Common myeloid progenitor, CD34-positive (primary cell): ENCODE data around the gene SREBF2.

Source experiments
- CTCF ChIA-PET: fragments of 350-600 bp; sonication (Branson Sonifier 250); formaldehyde crosslinking; loops from one replicate; lab custom pipeline; 2021; ENCODE audit warnings: antibody characterized with exemption; lab: Charles Lee
- POLR2A ChIA-PET: fragments of 350-600 bp; sonication (Branson Sonifier 250); formaldehyde crosslinking; loops from one replicate; lab custom pipeline; 2021; ENCODE audit warnings: antibody characterized with exemption; lab: Charles Lee
- DNase-seq, 3 donors: peaks; one replicate each; pipeline versions ENCODE4 v3.0.0 to v3.0.0-alpha.2; 2013
- H3K27ac ChIP-seq, 2 experiments: 1 replicate in 1 of 2; 2 replicates in 1 of 2; pipeline ENCODE4 v1.7.0; 2013; ENCODE audit warnings: inconsistent platforms in 2 of 2, low read length in 2 of 2, mild to moderate bottlenecking in 2 of 2, low read depth in 1 of 2, moderate library complexity in 1 of 2; ENCODE audit not compliant: severe bottlenecking in 2 of 2, insufficient read depth in 1 of 2, poor library complexity in 1 of 2
- H3K27me3 ChIP-seq, 5 experiments: replicated peaks in 2 of 5; 1 replicate in 3 of 5; 2 replicates in 2 of 5; pipeline versions ENCODE4 v1.6.1 to v1.7.0; 2013; ENCODE audit warnings: low read length in 4 of 5, mild to moderate bottlenecking in 2 of 5, moderate library complexity in 2 of 5, inconsistent platforms in 1 of 5; ENCODE audit not compliant: insufficient read depth in 5 of 5, control insufficient read depth in 4 of 5
- H3K36me3 ChIP-seq, 4 experiments: 1 replicate in 2 of 4; 2 replicates in 2 of 4; pipeline versions ENCODE4 v1.6.1 to v1.7.0; 2013; ENCODE audit warnings: low read length in 3 of 4, control low read depth in 1 of 4, mild to moderate bottlenecking in 1 of 4; ENCODE audit not compliant: control insufficient read depth in 4 of 4, insufficient read depth in 4 of 4
- H3K4me1 ChIP-seq, 4 experiments: 1 replicate in 3 of 4; 2 replicates in 1 of 4; pipeline versions ENCODE4 v1.6.1 to v1.7.1; 2013; ENCODE audit warnings: low read length in 3 of 4, mild to moderate bottlenecking in 3 of 4, control low read depth in 1 of 4, inconsistent platforms in 1 of 4, moderate library complexity in 1 of 4; ENCODE audit not compliant: control insufficient read depth in 4 of 4, insufficient read depth in 4 of 4; ENCODE audit errors: control extremely low read depth in 1 of 4
- H3K4me3 ChIP-seq, 7 experiments: 1 replicate in 4 of 7; 2 replicates in 3 of 7; pipeline versions ENCODE4 v1.5.1 to v1.7.0; 2013; ENCODE audit warnings: mild to moderate bottlenecking in 7 of 7, low read length in 6 of 7, moderate library complexity in 6 of 7, inconsistent platforms in 2 of 7, low read depth in 2 of 7, control low read depth in 1 of 7; ENCODE audit not compliant: insufficient read depth in 4 of 7, control insufficient read depth in 1 of 7; ENCODE audit errors: extremely low read depth in 1 of 7
- H3K9me3 ChIP-seq, 5 experiments: 1 replicate in 4 of 5; 2 replicates in 1 of 5; pipeline versions ENCODE4 v1.6.1 to v1.7.1; 2013; ENCODE audit warnings: low read length in 4 of 5, mild to moderate bottlenecking in 2 of 5, inconsistent platforms in 1 of 5, low read depth in 1 of 5, moderate library complexity in 1 of 5; ENCODE audit not compliant: control insufficient read depth in 4 of 5, insufficient read depth in 2 of 5; ENCODE audit errors: control extremely low read depth in 1 of 5
- WGBS: methylation state at CpG from one replicate; pipeline ENCODE4 v1.1.5; 2013; ENCODE audit not compliant: insufficient coverage; 5-methylcytosine and 5-hydroxymethylcytosine counted together

The SREBF2 gene

DNA sequence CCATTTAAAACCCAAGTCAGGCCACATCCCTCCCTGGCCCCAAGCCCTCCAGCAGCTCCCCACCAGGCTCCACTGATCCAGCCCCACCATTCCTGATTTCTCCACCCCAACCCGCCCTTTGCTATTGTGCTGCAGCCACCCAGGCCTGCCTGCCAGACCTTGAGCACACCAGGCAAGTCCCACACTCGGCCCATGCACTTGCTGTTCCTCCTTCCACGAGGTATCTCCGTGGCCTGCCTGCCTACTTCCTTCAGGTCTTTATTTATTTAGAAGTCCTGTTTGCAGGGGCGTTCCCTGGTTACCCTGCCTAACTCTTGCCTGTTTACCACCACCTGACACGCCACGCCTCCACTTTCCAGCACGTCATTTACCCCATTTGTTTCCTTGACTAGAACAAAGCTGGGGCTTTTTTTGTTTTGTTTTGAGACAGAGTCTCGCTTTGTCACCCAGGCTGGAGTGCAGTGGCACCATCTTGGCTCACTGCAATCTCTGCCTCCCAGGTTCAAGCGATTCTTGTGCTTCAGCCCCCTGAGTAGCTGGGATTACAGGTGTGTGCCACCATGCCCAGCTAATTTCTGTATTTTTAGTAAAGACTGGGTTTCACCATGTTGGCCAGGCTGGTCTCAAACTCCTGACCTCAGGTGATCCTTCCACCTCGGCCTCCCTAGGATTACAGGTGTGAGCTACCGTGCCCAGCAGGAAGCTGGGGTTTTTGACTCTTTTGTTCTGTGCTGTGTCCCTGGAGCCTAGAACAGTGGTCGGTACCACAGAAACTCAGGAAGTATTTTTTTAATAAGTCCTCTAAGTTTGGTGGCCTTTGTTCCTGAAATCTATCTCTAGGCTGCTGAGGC lies 107.3 kb downstream of the SREBF2 start:
- peak overlapping the region in 1 of 2 experiments; percentile 54 for H3K27ac ChIP-seq
- WGBS, result 76% methylated on average over 9 of the region's 13 CpGs

DNA sequence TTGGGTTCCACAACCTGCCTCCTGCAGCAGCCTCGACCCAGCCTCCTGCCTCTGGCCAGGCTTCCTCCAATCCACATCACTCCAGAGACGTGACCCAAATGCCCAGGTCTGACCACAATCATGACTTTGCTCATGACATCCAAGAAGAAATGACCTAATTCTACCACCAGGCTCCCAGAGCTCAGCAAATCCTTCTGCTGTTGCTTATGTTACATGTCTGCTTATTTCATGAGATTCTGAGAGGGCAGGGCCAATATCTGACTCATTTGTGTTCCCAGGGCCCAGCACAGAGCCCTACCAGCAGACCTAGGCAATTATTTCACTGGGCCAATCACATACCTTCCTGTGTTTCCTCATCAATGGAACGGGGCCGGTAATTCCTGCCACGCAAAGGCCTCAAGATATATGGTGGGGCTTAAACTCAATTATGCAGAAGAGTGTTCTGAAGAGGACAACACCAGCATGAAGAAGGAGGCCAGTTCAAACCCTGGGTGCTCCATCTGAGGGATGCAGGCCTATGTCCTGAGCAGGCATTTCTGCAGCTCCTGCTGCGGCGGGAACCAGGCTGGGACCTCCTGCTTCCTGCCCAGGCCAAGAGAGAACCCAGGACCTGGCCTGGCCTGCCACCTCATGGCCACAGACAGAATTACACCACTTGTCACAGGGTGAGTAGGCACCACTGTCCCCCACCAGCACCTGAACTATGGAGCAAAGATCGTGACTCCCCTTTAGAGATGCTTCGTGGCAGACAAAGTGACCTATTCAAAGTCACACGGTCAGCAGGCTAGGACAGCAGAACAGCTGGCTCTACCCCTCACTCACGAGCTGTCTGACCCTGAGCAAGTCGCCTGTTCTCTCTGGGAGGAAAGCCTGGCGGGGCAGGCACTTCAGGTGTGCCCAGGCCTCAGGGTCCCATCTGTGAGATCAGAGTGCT lies 108.2 kb downstream of the SREBF2 start:
- H3K27me3 ChIP-seq, result no peaks in the 10 kb centered on the region
- CTCF ChIA-PET, result interaction anchor here (0.9 to 7.2 kb wide), 30 partner anchors 8 to 398 kb away, joined by 3 to 48 read pairs (median 4); partner anchors contain the start of genes MEI1, SREBF2 and TNFRSF13C
- H3K36me3 ChIP-seq, result peaks cover 3 to 73% (median 14%) of the 10 kb centered on the region in 4 experiments
- POLR2A ChIA-PET, result interaction anchor here (1.0 to 1.4 kb wide), 2 partner anchors 36 to 244 kb away, joined by 3 to 4 read pairs; no protein-coding TSS in a partner anchor
- peak overlapping the region in 1 of 2 experiments; percentile 54 for H3K27ac ChIP-seq
- H3K4me1 ChIP-seq, result peaks cover 0 to 22% (median 14%) of the 10 kb centered on the region in 4 experiments
- H3K9me3 ChIP-seq, result no peaks in the 10 kb centered on the region
- DNase-seq, result peak; percentile 79 to 89 (median 87)
- H3K4me3 ChIP-seq, result peak overlapping the region in 1 of 7 experiments; percentile 30
- WGBS, result 49% methylated on average over 10 of the region's 13 CpGs

More for the DNA sequence above, 107.3 kb downstream of the SREBF2 start:
- H3K4me1 ChIP-seq, result peaks cover 0 to 21% (median 8%) of the 10 kb centered on the region in 4 experiments
- peak; percentile 48 to 73 (median 60) for DNase-seq
- peaks cover 3 to 75% (median 14%) of the 10 kb centered on the region in 4 experiments for H3K36me3 ChIP-seq
- POLR2A ChIA-PET, result interaction anchor here (0.5 to 1.4 kb wide), 3 partner anchors 18 to 243 kb away, joined by 3 to 4 read pairs (median 3); no protein-coding TSS in a partner anchor
- H3K27me3 ChIP-seq, result no peaks in the 10 kb centered on the region
- no peak overlapping the region for H3K4me3 ChIP-seq
- CTCF ChIA-PET, result interaction anchor here (0.9 to 7.2 kb wide), 27 partner anchors 9 to 398 kb away, joined by 3 to 48 read pairs (median 5); partner anchors contain the start of genes MEI1, SREBF2 and TNFRSF13C
- no peaks in the 10 kb centered on the region for H3K9me3 ChIP-seq

DNA sequence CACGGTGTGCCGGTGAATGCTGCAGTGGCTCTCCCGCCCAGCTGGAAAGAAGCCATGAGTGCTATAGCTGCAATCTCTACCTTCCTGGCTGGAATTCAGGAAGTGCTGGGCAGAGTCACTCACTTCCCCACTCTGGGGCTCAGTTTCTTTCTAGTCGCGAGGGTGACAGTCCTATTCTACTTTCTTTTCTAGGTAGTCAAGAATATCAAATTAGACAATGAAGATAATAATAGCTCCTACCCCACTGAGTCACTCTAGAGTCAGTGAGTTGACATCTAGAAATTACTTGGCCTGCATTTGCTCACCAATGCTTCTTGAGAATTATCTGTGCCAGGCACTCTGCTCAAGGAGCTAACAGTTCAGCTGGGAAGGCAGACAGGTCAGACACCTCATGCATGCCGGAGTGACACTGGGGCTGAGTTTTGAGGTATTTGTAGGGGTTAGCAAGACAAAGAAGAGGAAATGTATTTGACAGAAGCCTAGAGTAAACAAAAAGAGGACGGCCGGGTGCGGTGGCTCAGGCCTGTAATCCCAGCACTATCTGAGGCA lies 110.8 kb downstream of the SREBF2 start:
- H3K27ac ChIP-seq, result no peak overlapping the region
- no peaks in the 10 kb centered on the region for H3K27me3 ChIP-seq
- no peak overlapping the region for H3K4me3 ChIP-seq
- H3K36me3 ChIP-seq, result peaks cover 3 to 54% (median 8%) of the 10 kb centered on the region in 4 experiments
- H3K9me3 ChIP-seq, result no peaks in the 10 kb centered on the region
- peaks cover 0 to 31% (median 21%) of the 10 kb centered on the region in 4 experiments for H3K4me1 ChIP-seq
- ChIA-PET POLR2A (no interaction called here), CTCF (interaction anchor here (1.2 to 2.3 kb wide), 8 partner anchors 18 to 277 kb away, joined by 3 to 11 read pairs (median 6); no protein-coding TSS in a partner anchor)
- WGBS, result 92% methylated on average over 7 of the region's 9 CpGs
- no peak for DNase-seq

DNA sequence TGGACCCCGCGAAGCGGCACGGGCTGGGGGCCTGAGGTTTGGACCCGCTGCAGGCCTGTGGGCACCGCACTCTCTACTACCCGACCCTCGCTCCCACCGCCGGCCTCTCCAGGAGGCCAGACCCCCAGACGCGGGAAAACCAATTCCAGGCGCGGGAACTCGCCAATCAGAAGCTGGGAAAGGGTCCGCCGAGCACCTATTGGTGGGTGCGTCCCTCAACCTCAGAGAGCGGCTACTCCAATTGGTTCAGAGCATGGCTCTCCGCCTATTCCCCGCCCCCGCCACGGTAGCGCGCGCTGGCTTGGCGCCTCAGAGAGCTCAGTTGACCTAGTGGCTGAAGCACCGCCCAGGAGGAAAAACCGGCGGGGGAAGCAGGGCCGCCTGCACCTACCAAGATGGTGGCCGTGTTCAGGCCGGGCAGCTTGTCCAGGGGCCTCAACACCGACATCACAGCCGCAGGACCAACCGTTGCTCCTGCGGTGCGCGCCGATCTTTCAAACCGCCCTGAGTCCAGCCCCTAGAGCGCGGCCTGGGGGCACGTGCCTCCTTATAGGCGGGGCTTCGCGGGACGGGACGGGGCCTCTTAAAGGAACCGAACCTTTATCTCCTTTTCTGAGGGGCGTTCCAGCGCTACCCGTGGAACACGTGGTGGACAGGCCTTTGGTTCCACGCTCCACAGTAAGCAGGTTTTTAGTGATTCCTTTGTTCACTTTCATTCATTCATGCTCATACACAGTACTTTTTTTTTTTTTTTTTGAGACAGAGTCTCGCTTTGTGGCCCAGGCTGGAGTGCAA lies 113.9 kb downstream of the SREBF2 start, which contains the start of gene CENPM:
CENPM (minus strand) TSS at position 524 of the 795 bp plus-strand sequence; CDS start at position 448, 76 bp downstream.
- Histone ChIP-seq H3K4me1 (peaks cover 0 to 19% (median 13%) of the 10 kb centered on the region in 4 experiments), H3K4me3 (peak within 1 kb of the TSS; percentile 67 to 94 (median 84)), H3K27me3 (no peaks in the 10 kb centered on the region), H3K9me3 (no peaks in the 10 kb centered on the region), H3K27ac (peak within 1 kb of the TSS in 1 of 2 experiments; percentile 60), H3K36me3 (peaks cover 0 to 28% (median 4%) of the 10 kb centered on the region in 4 experiments)
- 3% methylated on average over 51 of the region's 56 CpGs for WGBS
- ChIA-PET CTCF (interaction anchor here (1.1 to 1.9 kb wide), 5 partner anchors 9 to 250 kb away, joined by 3 to 7 read pairs (median 5); no protein-coding TSS in a partner anchor), POLR2A (interaction anchor here (0.9 kb wide), 1 partner anchor 114 kb away, joined by 3 read pairs; the partner anchor contains the start of gene SREBF2)
- DNase-seq, result peak; percentile 91 to 94 (median 93)

DNA sequence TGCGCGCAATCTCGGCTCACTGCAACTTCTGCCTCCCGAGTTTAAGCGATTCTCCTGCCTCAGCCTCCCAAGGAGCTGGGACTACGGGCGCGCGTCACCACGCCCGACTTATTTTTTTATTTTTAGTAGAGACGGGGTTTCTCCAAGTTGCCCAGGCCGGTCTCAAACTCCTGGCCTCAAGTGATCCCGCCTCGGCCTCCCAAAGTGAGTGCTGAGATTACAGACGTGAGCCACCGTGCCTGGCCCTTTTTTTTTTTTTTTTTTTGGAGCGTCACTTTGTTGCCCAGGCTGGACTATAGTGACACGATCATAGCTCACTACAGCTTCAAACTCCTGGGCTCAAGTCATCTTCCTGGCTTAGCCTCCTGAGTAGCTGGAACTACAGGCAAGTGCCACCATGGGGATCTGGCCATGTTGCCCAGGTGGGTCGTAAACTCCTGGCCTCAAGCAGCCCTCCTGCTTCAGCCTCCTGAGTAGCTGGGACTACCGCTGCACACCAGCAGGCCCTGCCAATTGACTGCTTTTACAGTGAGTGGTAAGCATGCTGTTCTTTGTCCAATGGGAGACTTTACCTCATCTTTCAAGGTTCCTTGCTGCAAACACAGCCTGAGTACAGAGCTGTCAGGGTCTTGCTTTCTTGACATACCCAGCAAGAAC lies 114.6 kb downstream of the SREBF2 start:
- peak overlapping the region in 5 of 7 experiments; percentile 81 to 94 (median 87) for H3K4me3 ChIP-seq
- ChIA-PET POLR2A (no interaction called here), CTCF (interaction anchor here (1.9 kb wide), 1 partner anchor 8 kb away, joined by 7 read pairs; no protein-coding TSS in a partner anchor)
- H3K4me1 ChIP-seq, result peaks cover 0 to 19% (median 13%) of the 10 kb centered on the region in 4 experiments
- H3K9me3 ChIP-seq, result no peaks in the 10 kb centered on the region
- H3K27me3 ChIP-seq, result no peaks in the 10 kb centered on the region
- peaks cover 0 to 24% (median 4%) of the 10 kb centered on the region in 4 experiments for H3K36me3 ChIP-seq
- WGBS, result 81% methylated on average over 11 of the region's 21 CpGs
- no peak overlapping the region for H3K27ac ChIP-seq
- no peak for DNase-seq
